Brain microvascular endothelial cell (primary cell): ENCODE data around the gene LLGL2.

Experiments
- DNase-seq: peaks from one replicate; pipeline ENCODE4 v3.0.0-alpha.2; 2020
- H3K27ac ChIP-seq: fragments of 250-450 bp; sonication (Bioruptor Pico); 2 replicates; pipeline ENCODE4 v1.5.1; 2020; ENCODE audit warnings: mild to moderate bottlenecking, moderate library complexity
- H3K27me3 ChIP-seq: fragments of 250-450 bp; sonication (Bioruptor Pico); replicated peaks from 2 replicates; pipeline ENCODE4 v1.5.1; 2020; ENCODE audit warnings: mild to moderate bottlenecking
- H3K36me3 ChIP-seq: fragments of 250-450 bp; sonication (Bioruptor Pico); replicated peaks from 2 replicates; pipeline ENCODE4 v1.5.1; 2020; ENCODE audit warnings: mild to moderate bottlenecking
- H3K4me3 ChIP-seq: 2 replicates; pipeline ENCODE4 v1.5.1; 2011; ENCODE audit warnings: low read depth, mild to moderate bottlenecking, control low read depth, low read length, moderate library complexity
- in situ Hi-C: cut with HindIII; loops from 2 replicates; pipeline ENCODE4 v1.10.0; 2017; ENCODE audit warnings: low sequenced_read_pairs, low pct_ligation_motif_present
- TF ChIP-seq, protein P1 (sequence below): IDR thresholded peaks from 2 replicates; pipeline ENCODE4 v1.5.1; 2011; ENCODE audit warnings: low read depth, mild to moderate bottlenecking, moderate library complexity, low read length, control low read depth, inconsistent platforms; ENCODE audit errors: missing control alignments

Gene LLGL2

GRCh38 chr17:75588596-75589011 is 63.1 kb downstream of the LLGL2 start:
- no peak for DNase-seq
- no peaks in the 10 kb centered on the region for H3K36me3 ChIP-seq
- in situ Hi-C loops: no loop called here

GRCh38 chr17:75589012-75589918 is 63.8 kb downstream of the LLGL2 start:
- peak; percentile 77 for DNase-seq
- Histone ChIP-seq H3K4me3 (peak overlapping the region; percentile 51), H3K36me3 (no peaks in the 10 kb centered on the region), H3K27me3 (peaks cover 15% of the 10 kb centered on the region), H3K27ac (no peak overlapping the region)
- TF ChIP-seq, protein P1, sequence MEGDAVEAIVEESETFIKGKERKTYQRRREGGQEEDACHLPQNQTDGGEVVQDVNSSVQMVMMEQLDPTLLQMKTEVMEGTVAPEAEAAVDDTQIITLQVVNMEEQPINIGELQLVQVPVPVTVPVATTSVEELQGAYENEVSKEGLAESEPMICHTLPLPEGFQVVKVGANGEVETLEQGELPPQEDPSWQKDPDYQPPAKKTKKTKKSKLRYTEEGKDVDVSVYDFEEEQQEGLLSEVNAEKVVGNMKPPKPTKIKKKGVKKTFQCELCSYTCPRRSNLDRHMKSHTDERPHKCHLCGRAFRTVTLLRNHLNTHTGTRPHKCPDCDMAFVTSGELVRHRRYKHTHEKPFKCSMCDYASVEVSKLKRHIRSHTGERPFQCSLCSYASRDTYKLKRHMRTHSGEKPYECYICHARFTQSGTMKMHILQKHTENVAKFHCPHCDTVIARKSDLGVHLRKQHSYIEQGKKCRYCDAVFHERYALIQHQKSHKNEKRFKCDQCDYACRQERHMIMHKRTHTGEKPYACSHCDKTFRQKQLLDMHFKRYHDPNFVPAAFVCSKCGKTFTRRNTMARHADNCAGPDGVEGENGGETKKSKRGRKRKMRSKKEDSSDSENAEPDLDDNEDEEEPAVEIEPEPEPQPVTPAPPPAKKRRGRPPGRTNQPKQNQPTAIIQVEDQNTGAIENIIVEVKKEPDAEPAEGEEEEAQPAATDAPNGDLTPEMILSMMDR: peak; percentile 43
- in situ Hi-C loops: no loop called here

More at GRCh38 chr17:75588596-75589011, 63.1 kb downstream of the LLGL2 start:
- TF ChIP-seq, protein P1: no peak
- Histone ChIP-seq H3K4me3 (peak overlapping the region; percentile 35), H3K27me3 (peaks cover 15% of the 10 kb centered on the region), H3K27ac (no peak overlapping the region)

DNA sequence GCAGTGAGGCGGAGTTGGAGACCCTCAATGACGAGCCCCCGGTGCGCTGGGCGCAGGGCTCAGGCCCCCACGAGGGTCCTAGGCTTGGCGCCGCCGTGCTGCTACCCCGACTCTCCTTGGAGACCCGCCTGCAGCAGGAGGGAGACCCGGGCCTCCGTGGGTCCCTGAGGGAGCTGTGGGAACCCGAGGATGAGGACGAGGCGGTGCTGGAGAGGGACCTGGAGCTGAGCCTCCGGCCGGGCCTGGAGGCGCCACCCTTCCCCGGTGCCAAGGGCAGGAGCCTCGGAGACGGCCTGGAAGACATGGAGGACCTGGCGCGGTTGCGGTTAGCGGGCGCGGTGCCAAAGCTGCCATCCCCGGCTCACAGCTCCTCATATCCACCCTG is 64.4 kb downstream of the LLGL2 start:
- DNase-seq: no peak
- peaks cover 15% of the 10 kb centered on the region for H3K27me3 ChIP-seq
- no peaks in the 10 kb centered on the region for H3K36me3 ChIP-seq
- no peak overlapping the region for H3K27ac ChIP-seq
- no peak overlapping the region for H3K4me3 ChIP-seq
- in situ Hi-C loops: no loop called here
- TF ChIP-seq, protein P1: no peak

DNA sequence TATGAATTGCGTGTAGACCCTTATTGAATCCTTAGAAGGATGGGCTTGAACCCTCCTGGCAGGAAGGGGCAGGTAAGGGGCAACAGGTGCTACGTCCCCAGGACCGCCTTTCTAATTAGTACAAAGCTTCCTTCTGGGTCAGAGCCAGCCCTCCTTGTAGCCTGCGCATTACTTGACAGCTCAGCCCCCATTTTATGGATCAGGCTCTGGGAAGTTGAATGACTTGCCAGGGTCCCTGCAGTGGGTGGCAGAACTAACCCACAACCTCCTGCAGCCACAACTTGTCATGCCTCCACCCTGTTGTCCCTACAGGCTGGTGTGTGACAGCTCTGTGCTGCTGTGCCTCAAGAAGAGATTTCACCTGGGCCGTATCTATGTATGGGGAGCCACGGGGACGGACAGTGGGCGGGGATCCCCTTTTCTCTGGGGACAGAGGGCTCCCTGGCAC is 64.8 kb downstream of the LLGL2 start:
- in situ Hi-C loops: no loop called here
- Histone ChIP-seq H3K27ac (no peak overlapping the region), H3K4me3 (no peak overlapping the region), H3K27me3 (peaks cover 15% of the 10 kb centered on the region), H3K36me3 (no peaks in the 10 kb centered on the region)
- DNase-seq: no peak
- TF ChIP-seq, protein P1: no peak

GRCh38 chr17:75590849-75591721 is 65.6 kb downstream of the LLGL2 start:
- no peak overlapping the region for H3K4me3 ChIP-seq
- DNase-seq: no peak
- no peaks in the 10 kb centered on the region for H3K36me3 ChIP-seq
- H3K27me3 ChIP-seq: peaks cover 15% of the 10 kb centered on the region
- in situ Hi-C loops: no loop called here
- TF ChIP-seq, protein P1: no peak
- H3K27ac ChIP-seq: no peak overlapping the region
